Measurements from ENCODE around the gene ZBED4.

Gene ZBED4

GRCh38 chr22:49911881-49912625 is 58.4 kb downstream of the ZBED4 start:
- Histone ChIP-seq H3K27ac (ENCODE audit: low read depth, low read length) (no peak overlapping the region), H3K36me3 (ENCODE audit: insufficient read depth, low read length) (peaks cover 41% of the 10 kb centered on the region), H3K4me3 (ENCODE audit: low read depth in 1 of 2, low read length in 2 of 2) (no peak overlapping the region), H3K9ac (ENCODE audit: low read length) (no peak overlapping the region), H3K9me3 (ENCODE audit: low read length) (no peaks in the 10 kb centered on the region), H3K4me1 (ENCODE audit: insufficient read depth, low read length) (peaks cover 7% of the 10 kb centered on the region), H3K27me3 (ENCODE audit: control insufficient read depth in 1 of 2, insufficient read depth in 2 of 2, low read length in 2 of 2) (no peaks in the 10 kb centered on the region)

- H3K27ac ChIP-seq (ENCODE audit: low read depth, low read length), result no peak overlapping the region
- no peak overlapping the region for H3K4me3 ChIP-seq (ENCODE audit: low read depth in 1 of 2, low read length in 2 of 2)
- peaks cover 12% of the 10 kb centered on the region for H3K4me1 ChIP-seq (ENCODE audit: insufficient read depth, low read length)
- H3K27me3 ChIP-seq (ENCODE audit: control insufficient read depth in 1 of 2, insufficient read depth in 2 of 2, low read length in 2 of 2), result no peaks in the 10 kb centered on the region
- H3K36me3 ChIP-seq (ENCODE audit: insufficient read depth, low read length), result peaks cover 31% of the 10 kb centered on the region
- H3K9me3 ChIP-seq (ENCODE audit: low read length), result no peaks in the 10 kb centered on the region
- no peak overlapping the region for H3K9ac ChIP-seq (ENCODE audit: low read length)
Observed at GRCh38 chr22:49913026-49913425, 59.4 kb downstream of the ZBED4 start.

- H3K4me3 ChIP-seq (ENCODE audit: low read depth in 1 of 2, low read length in 2 of 2), result no peak overlapping the region
- H3K27ac ChIP-seq (ENCODE audit: low read depth, low read length), result no peak overlapping the region
- peaks cover 12% of the 10 kb centered on the region for H3K4me1 ChIP-seq (ENCODE audit: insufficient read depth, low read length)
- peaks cover 30% of the 10 kb centered on the region for H3K36me3 ChIP-seq (ENCODE audit: insufficient read depth, low read length)
- H3K9ac ChIP-seq (ENCODE audit: low read length), result no peak overlapping the region
- no peaks in the 10 kb centered on the region for H3K9me3 ChIP-seq (ENCODE audit: low read length)
- no peaks in the 10 kb centered on the region for H3K27me3 ChIP-seq (ENCODE audit: control insufficient read depth in 1 of 2, insufficient read depth in 2 of 2, low read length in 2 of 2)
Observed at GRCh38 chr22:49913446-49913845, 59.8 kb downstream of the ZBED4 start.

- Histone ChIP-seq H3K4me1 (ENCODE audit: insufficient read depth, low read length) (peaks cover 16% of the 10 kb centered on the region), H3K27me3 (ENCODE audit: control insufficient read depth in 1 of 2, insufficient read depth in 2 of 2, low read length in 2 of 2) (no peaks in the 10 kb centered on the region), H3K9ac (ENCODE audit: low read length) (no peak overlapping the region), H3K4me3 (ENCODE audit: low read depth in 1 of 2, low read length in 2 of 2) (no peak overlapping the region), H3K36me3 (ENCODE audit: insufficient read depth, low read length) (peaks cover 27% of the 10 kb centered on the region), H3K9me3 (ENCODE audit: low read length) (no peaks in the 10 kb centered on the region), H3K27ac (ENCODE audit: low read depth, low read length) (no peak overlapping the region)
Observed at GRCh38 chr22:49914256-49914655, 60.6 kb downstream of the ZBED4 start.

- Histone ChIP-seq H3K4me3 (ENCODE audit: low read depth in 1 of 2, low read length in 2 of 2) (no peak overlapping the region), H3K9ac (ENCODE audit: low read length) (no peak overlapping the region), H3K27ac (ENCODE audit: low read depth, low read length) (no peak overlapping the region), H3K36me3 (ENCODE audit: insufficient read depth, low read length) (peaks cover 16% of the 10 kb centered on the region), H3K27me3 (ENCODE audit: control insufficient read depth in 1 of 2, insufficient read depth in 2 of 2, low read length in 2 of 2) (no peaks in the 10 kb centered on the region), H3K4me1 (ENCODE audit: insufficient read depth, low read length) (peaks cover 20% of the 10 kb centered on the region), H3K9me3 (ENCODE audit: low read length) (no peaks in the 10 kb centered on the region)
Observed at GRCh38 chr22:49915610-49916009, 62.0 kb downstream of the ZBED4 start.

- no peaks in the 10 kb centered on the region for H3K27me3 ChIP-seq (ENCODE audit: control insufficient read depth in 1 of 2, insufficient read depth in 2 of 2, low read length in 2 of 2)
- no peak overlapping the region for H3K4me3 ChIP-seq (ENCODE audit: low read depth in 1 of 2, low read length in 2 of 2)
- no peaks in the 10 kb centered on the region for H3K9me3 ChIP-seq (ENCODE audit: low read length)
- peaks cover 20% of the 10 kb centered on the region for H3K4me1 ChIP-seq (ENCODE audit: insufficient read depth, low read length)
- H3K36me3 ChIP-seq (ENCODE audit: insufficient read depth, low read length), result peaks cover 16% of the 10 kb centered on the region
- H3K27ac ChIP-seq (ENCODE audit: low read depth, low read length), result no peak overlapping the region
- H3K9ac ChIP-seq (ENCODE audit: low read length), result no peak overlapping the region
Observed at GRCh38 chr22:49916831-49917230, 63.2 kb downstream of the ZBED4 start.

- H3K4me3 ChIP-seq (ENCODE audit: low read depth in 1 of 2, low read length in 2 of 2), result peak within 1 kb of the TSS; percentile 81 to 90
- peak within 1 kb of the TSS; percentile 97 for H3K27ac ChIP-seq (ENCODE audit: low read depth, low read length)
- H3K27me3 ChIP-seq (ENCODE audit: control insufficient read depth in 1 of 2, insufficient read depth in 2 of 2, low read length in 2 of 2), result no peaks in the 10 kb centered on the region
- H3K4me1 ChIP-seq (ENCODE audit: insufficient read depth, low read length), result peaks cover 20% of the 10 kb centered on the region
- peak within 1 kb of the TSS; percentile 53 for H3K9ac ChIP-seq (ENCODE audit: low read length)
- no peaks in the 10 kb centered on the region for H3K9me3 ChIP-seq (ENCODE audit: low read length)
- H3K36me3 ChIP-seq (ENCODE audit: insufficient read depth, low read length), result peaks cover 5% of the 10 kb centered on the region
Observed at GRCh38 chr22:49917974-49918910, 64.6 kb downstream of the ZBED4 start, which contains the start of the genes ALG12 and CRELD2. Gene ALG12 (minus strand): TSS chr22:49918438. CDS start chr22:49913765, 4,673 bp downstream. Gene CRELD2 (plus strand): TSS chr22:49918634. CDS start chr22:49918770, 136 bp downstream.

GRCh38 chr22:49918911-49919881 is 65.6 kb downstream of the ZBED4 start:
- H3K27ac ChIP-seq (ENCODE audit: low read depth, low read length), result no peak overlapping the region
- no peaks in the 10 kb centered on the region for H3K9me3 ChIP-seq (ENCODE audit: low read length)
- H3K4me3 ChIP-seq (ENCODE audit: low read depth in 1 of 2, low read length in 2 of 2), result peak overlapping the region; percentile 49 to 90
- peaks cover 20% of the 10 kb centered on the region for H3K4me1 ChIP-seq (ENCODE audit: insufficient read depth, low read length)
- H3K9ac ChIP-seq (ENCODE audit: low read length), result no peak overlapping the region
- H3K36me3 ChIP-seq (ENCODE audit: insufficient read depth, low read length), result no peaks in the 10 kb centered on the region
- H3K27me3 ChIP-seq (ENCODE audit: control insufficient read depth in 1 of 2, insufficient read depth in 2 of 2, low read length in 2 of 2), result no peaks in the 10 kb centered on the region

GRCh38 chr22:49920859-49921258 is 67.2 kb downstream of the ZBED4 start:
- no peak overlapping the region for H3K9ac ChIP-seq (ENCODE audit: low read length)
- peaks cover 20% of the 10 kb centered on the region for H3K4me1 ChIP-seq (ENCODE audit: insufficient read depth, low read length)
- H3K9me3 ChIP-seq (ENCODE audit: low read length), result no peaks in the 10 kb centered on the region
- H3K36me3 ChIP-seq (ENCODE audit: insufficient read depth, low read length), result no peaks in the 10 kb centered on the region
- H3K27me3 ChIP-seq (ENCODE audit: control insufficient read depth in 1 of 2, insufficient read depth in 2 of 2, low read length in 2 of 2), result no peaks in the 10 kb centered on the region
- no peak overlapping the region for H3K4me3 ChIP-seq (ENCODE audit: low read depth in 1 of 2, low read length in 2 of 2)
- H3K27ac ChIP-seq (ENCODE audit: low read depth, low read length), result no peak overlapping the region

- H3K9ac ChIP-seq (ENCODE audit: low read length), result no peak overlapping the region
Observed at GRCh38 chr22:49921508-49922278, 68.0 kb downstream of the ZBED4 start.

More at GRCh38 chr22:49921508-49922278, 68.0 kb downstream of the ZBED4 start:
- Histone ChIP-seq H3K4me1 (ENCODE audit: insufficient read depth, low read length) (peaks cover 17% of the 10 kb centered on the region), H3K27me3 (ENCODE audit: control insufficient read depth in 1 of 2, insufficient read depth in 2 of 2, low read length in 2 of 2) (no peaks in the 10 kb centered on the region), H3K4me3 (ENCODE audit: low read depth in 1 of 2, low read length in 2 of 2) (no peak overlapping the region), H3K9me3 (ENCODE audit: low read length) (no peaks in the 10 kb centered on the region), H3K36me3 (ENCODE audit: insufficient read depth, low read length) (no peaks in the 10 kb centered on the region), H3K27ac (ENCODE audit: low read depth, low read length) (no peak overlapping the region)

All from muscle layer of colon (tissue), 2 donors.